HEK293 (cell line): Measurements from ENCODE around the gene COASY.

Experiments used
- CTCF ChIA-PET: fragments of 350-600 bp; formaldehyde crosslinking; extraction: SDS; loops from one replicate; lab custom pipeline; 2021; ENCODE audit warnings: antibody characterized with exemption; lab: Yijun Ruan, JAX
- POLR2A ChIA-PET: fragments of 300-600 bp; formaldehyde crosslinking; extraction: SDS; loops from one replicate; lab custom pipeline; 2020; ENCODE audit warnings: antibody characterized with exemption, inconsistent platforms; lab: Yijun Ruan, JAX
- H3K27ac ChIP-seq: fragments of 200-500 bp; sonication (Bioruptor generic); 2 replicates; pipeline ENCODE4 v1.5.1; 2014; ENCODE audit warnings: low read depth, low read length, control low read depth, inconsistent platforms; ENCODE audit errors: extremely low read depth
- H3K36me3 ChIP-seq, 2 experiments: fragments of 200-500 bp in 1 of 2; sonication (Bioruptor generic) in 1 of 2; 1 replicate in 1 of 2; 2 replicates in 1 of 2; pipeline ENCODE4 v1.5.1; 2014 to 2017; ENCODE audit warnings: inconsistent platforms in 2 of 2, low read length in 2 of 2; ENCODE audit not compliant: control insufficient read depth in 2 of 2, insufficient read depth in 1 of 2
- H3K4me1 ChIP-seq: fragments of 200-500 bp; sonication (Bioruptor generic); 2 replicates; pipeline ENCODE4 v1.5.1; 2014; ENCODE audit warnings: mild to moderate bottlenecking, low read length, inconsistent platforms; ENCODE audit not compliant: control insufficient read depth, insufficient read depth
- H3K4me3 ChIP-seq: 2 replicates; pipeline ENCODE4 v1.5.1; 2011; ENCODE audit warnings: low read depth, mild to moderate bottlenecking, control low read depth, low read length, moderate library complexity
- H3K9me3 ChIP-seq: fragments of 200-500 bp; sonication (Bioruptor generic); 2 replicates; pipeline ENCODE4 v1.5.1; 2014; ENCODE audit warnings: low read depth, low read length, inconsistent platforms; ENCODE audit not compliant: control insufficient read depth, insufficient read depth
- EGR2 ChIP-seq: fragments of 450-650 bp; formaldehyde crosslinking; IDR thresholded peaks from 2 replicates; pipeline ENCODE4 v1.5.1; 2016; ENCODE audit warnings: low read depth, missing biosample characterization, missing genetic modification characterization
- FEZF1 ChIP-seq: fragments of 450-650 bp; formaldehyde crosslinking; IDR thresholded peaks from 2 replicates; pipeline ENCODE4 v1.5.1; 2016; ENCODE audit warnings: missing biosample characterization, missing genetic modification characterization
- GFI1B ChIP-seq: fragments of 450-650 bp; formaldehyde crosslinking; IDR thresholded peaks from 2 replicates; pipeline ENCODE4 v1.5.1; 2016; ENCODE audit warnings: missing biosample characterization, missing genetic modification characterization
- GLI4 ChIP-seq: fragments of 450-650 bp; formaldehyde crosslinking; IDR thresholded peaks from 2 replicates; pipeline ENCODE4 v1.5.1; 2016; ENCODE audit warnings: missing biosample characterization, missing genetic modification characterization
- HOXA7 ChIP-seq: sonication (generic); formaldehyde crosslinking; IDR thresholded peaks from 2 replicates; pipeline ENCODE4 v1.8.1; 2022; ENCODE audit warnings: missing genetic modification reagents, borderline replicate concordance
- KLF7 ChIP-seq: fragments of 450-650 bp; formaldehyde crosslinking; IDR thresholded peaks from 2 replicates; pipeline ENCODE4 v1.5.1; 2016; ENCODE audit warnings: missing biosample characterization, missing genetic modification characterization, borderline replicate concordance
- SP7 ChIP-seq: fragments of 450-650 bp; formaldehyde crosslinking; IDR thresholded peaks from 2 replicates; pipeline ENCODE4 v1.5.1; 2016; ENCODE audit warnings: missing biosample characterization, missing genetic modification characterization
- TCF7L2 ChIP-seq: IDR thresholded peaks from 2 replicates; pipeline ENCODE4 v1.6.1; 2011; ENCODE audit warnings: low read depth, mild to moderate bottlenecking, inconsistent platforms, low read length, moderate library complexity, borderline replicate concordance
- ZBTB20 ChIP-seq: fragments of 450-650 bp; formaldehyde crosslinking; IDR thresholded peaks from 2 replicates; pipeline ENCODE4 v1.5.1; 2016; ENCODE audit warnings: missing biosample characterization, missing genetic modification characterization
- ZBTB21 ChIP-seq: fragments of 450-650 bp; formaldehyde crosslinking; IDR thresholded peaks from 2 replicates; pipeline ENCODE4 v1.5.1; 2017; ENCODE audit warnings: missing biosample characterization, missing genetic modification characterization
- ZFHX2 ChIP-seq: fragments of 450-650 bp; formaldehyde crosslinking; conservative IDR thresholded peaks from 2 replicates; pipeline ENCODE4 v1.5.1; 2016; ENCODE audit warnings: missing biosample characterization, missing genetic modification characterization
- ZNF16 ChIP-seq: fragments of 450-650 bp; formaldehyde crosslinking; IDR thresholded peaks from 2 replicates; pipeline ENCODE4 v1.5.1; 2016; ENCODE audit warnings: low read depth, missing biosample characterization, missing genetic modification characterization
- ZNF174 ChIP-seq: fragments of 450-650 bp; formaldehyde crosslinking; IDR thresholded peaks from 2 replicates; pipeline ENCODE4 v1.5.0; 2017; ENCODE audit warnings: missing biosample characterization, mild to moderate bottlenecking, missing genetic modification characterization
- ZNF2 ChIP-seq: fragments of 450-650 bp; formaldehyde crosslinking; IDR thresholded peaks from 2 replicates; pipeline ENCODE4 v1.5.1; 2016; ENCODE audit warnings: missing biosample characterization, missing genetic modification characterization
- ZNF221 ChIP-seq: fragments of 450-650 bp; formaldehyde crosslinking; IDR thresholded peaks from 2 replicates; pipeline ENCODE4 v1.5.1; 2017; ENCODE audit warnings: missing biosample characterization, missing genetic modification characterization, borderline replicate concordance
- ZNF311 ChIP-seq: fragments of 450-650 bp; formaldehyde crosslinking; IDR thresholded peaks from 2 replicates; pipeline ENCODE4 v1.5.1; 2017; ENCODE audit warnings: missing biosample characterization, missing genetic modification characterization, borderline replicate concordance
- ZNF335 ChIP-seq: fragments of 450-650 bp; formaldehyde crosslinking; conservative IDR thresholded peaks from 2 replicates; pipeline ENCODE4 v1.5.1; 2016; ENCODE audit warnings: missing biosample characterization, missing genetic modification characterization
- ZNF350 ChIP-seq: fragments of 450-650 bp; formaldehyde crosslinking; IDR thresholded peaks from 2 replicates; pipeline ENCODE4 v1.5.0; 2017; ENCODE audit warnings: missing biosample characterization, mild to moderate bottlenecking, missing genetic modification characterization
- ZNF423 ChIP-seq: fragments of 450-650 bp; formaldehyde crosslinking; IDR thresholded peaks from 2 replicates; pipeline ENCODE4 v1.5.1; 2016; ENCODE audit warnings: missing biosample characterization, missing genetic modification characterization
- ZNF433 ChIP-seq: fragments of 450-650 bp; formaldehyde crosslinking; IDR thresholded peaks from 2 replicates; pipeline ENCODE4 v1.5.1; 2016; ENCODE audit warnings: missing biosample characterization, missing genetic modification characterization, low read depth
- ZNF544 ChIP-seq: fragments of 450-650 bp; formaldehyde crosslinking; IDR thresholded peaks from 2 replicates; pipeline ENCODE4 v1.5.0; 2017; ENCODE audit warnings: missing biosample characterization, missing genetic modification characterization
- ZNF600 ChIP-seq: fragments of 450-650 bp; formaldehyde crosslinking; IDR thresholded peaks from 2 replicates; pipeline ENCODE4 v1.5.1; 2016; ENCODE audit warnings: missing biosample characterization, missing genetic modification characterization
- ZNF623 ChIP-seq: fragments of 450-650 bp; formaldehyde crosslinking; IDR thresholded peaks from 2 replicates; pipeline ENCODE4 v1.5.1; 2016; ENCODE audit warnings: missing biosample characterization, missing genetic modification characterization
- ZNF624 ChIP-seq: fragments of 450-650 bp; formaldehyde crosslinking; IDR thresholded peaks from 2 replicates; pipeline ENCODE4 v1.5.1; 2017; ENCODE audit warnings: missing biosample characterization, missing genetic modification characterization
- ZNF768 ChIP-seq: fragments of 450-650 bp; formaldehyde crosslinking; IDR thresholded peaks from 2 replicates; pipeline ENCODE4 v1.5.1; 2018; ENCODE audit warnings: missing biosample characterization, mild to moderate bottlenecking, missing genetic modification characterization
- ZNF830 ChIP-seq: fragments of 450-650 bp; IDR thresholded peaks from 2 replicates; pipeline ENCODE4 v1.5.0; 2018; ENCODE audit warnings: missing biosample characterization, missing genetic modification characterization, low read depth, mild to moderate bottlenecking, moderate library complexity
- TF ChIP-seq, protein P1 (sequence below): fragments of 450-650 bp; formaldehyde crosslinking; IDR thresholded peaks from 2 replicates; pipeline ENCODE4 v1.5.1; 2016; ENCODE audit warnings: missing biosample characterization, missing genetic modification characterization
- TF ChIP-seq, protein P2 (sequence below): fragments of 450-650 bp; formaldehyde crosslinking; IDR thresholded peaks from 2 replicates; pipeline ENCODE4 v1.5.1; 2016; ENCODE audit warnings: missing biosample characterization, missing genetic modification characterization

The COASY gene

DNA sequence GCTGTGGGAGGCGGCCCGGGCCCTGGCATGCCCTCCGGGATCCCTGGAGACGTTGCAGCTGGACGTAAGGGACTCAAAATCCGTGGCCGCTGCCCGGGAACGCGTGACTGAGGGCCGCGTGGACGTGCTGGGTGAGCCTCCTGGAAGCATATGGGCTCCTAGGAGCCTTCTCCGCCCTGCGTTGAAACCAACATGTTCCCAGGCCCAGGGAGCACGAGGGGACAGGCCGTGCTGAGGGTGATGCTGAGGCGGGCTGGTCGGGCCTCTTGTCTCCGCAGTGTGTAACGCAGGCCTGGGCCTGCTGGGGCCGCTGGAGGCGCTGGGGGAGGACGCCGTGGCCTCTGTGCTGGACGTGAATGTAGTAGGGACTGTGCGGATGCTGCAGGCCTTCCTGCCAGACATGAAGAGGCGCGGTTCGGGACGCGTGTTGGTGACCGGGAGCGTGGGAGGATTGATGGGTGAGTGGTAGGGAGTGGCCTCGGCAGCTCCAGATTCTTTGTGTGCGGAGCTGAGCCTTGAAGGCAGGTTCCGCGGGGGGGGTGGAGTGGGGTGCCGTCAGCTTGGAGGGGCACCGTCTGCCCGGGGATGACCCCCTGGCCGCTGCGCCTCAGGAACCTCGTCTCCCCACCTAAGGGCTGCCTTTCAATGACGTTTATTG lies 8.7 kb upstream of the COASY start:
- Histone ChIP-seq H3K27ac (no peak overlapping the region), H3K9me3 (no peaks in the 10 kb centered on the region), H3K36me3 (peaks cover 0 to 4% of the 10 kb centered on the region in 2 experiments; a peak in 2 of 3 replicates), H3K4me3 (no peak overlapping the region), H3K4me1 (peaks cover 9% of the 10 kb centered on the region; the same call in 1 of the 2 replicates)
- TF ChIP-seq ZNF623 (tag by site-specific recombination) (no peak), ZFHX2 (tag by site-specific recombination) (peak; percentile 36; the same call in 1 of the 2 replicates), KLF7 (tag by site-specific recombination) (no peak), GLI4 (0 out of 2 replicates have a peak, but pooled peaks have one; percentile 21), ZNF174 (no peak), ZNF2 (tag by site-specific recombination) (no peak), EGR2 (peak; percentile 55), ZNF600 (peak; percentile 94), ZBTB20 (tag by site-specific recombination) (no peak)
- TF ChIP-seq, protein P1, sequence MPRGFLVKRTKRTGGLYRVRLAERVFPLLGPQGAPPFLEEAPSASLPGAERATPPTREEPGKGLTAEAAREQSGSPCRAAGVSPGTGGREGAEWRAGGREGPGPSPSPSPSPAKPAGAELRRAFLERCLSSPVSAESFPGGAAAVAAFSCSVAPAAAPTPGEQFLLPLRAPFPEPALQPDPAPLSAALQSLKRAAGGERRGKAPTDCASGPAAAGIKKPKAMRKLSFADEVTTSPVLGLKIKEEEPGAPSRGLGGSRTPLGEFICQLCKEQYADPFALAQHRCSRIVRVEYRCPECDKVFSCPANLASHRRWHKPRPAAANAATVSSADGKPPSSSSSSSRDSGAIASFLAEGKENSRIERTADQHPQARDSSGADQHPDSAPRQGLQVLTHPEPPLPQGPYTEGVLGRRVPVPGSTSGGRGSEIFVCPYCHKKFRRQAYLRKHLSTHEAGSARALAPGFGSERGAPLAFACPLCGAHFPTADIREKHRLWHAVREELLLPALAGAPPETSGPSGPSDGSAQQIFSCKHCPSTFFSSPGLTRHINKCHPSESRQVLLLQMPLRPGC: no peak
- TF ChIP-seq, protein P2, sequence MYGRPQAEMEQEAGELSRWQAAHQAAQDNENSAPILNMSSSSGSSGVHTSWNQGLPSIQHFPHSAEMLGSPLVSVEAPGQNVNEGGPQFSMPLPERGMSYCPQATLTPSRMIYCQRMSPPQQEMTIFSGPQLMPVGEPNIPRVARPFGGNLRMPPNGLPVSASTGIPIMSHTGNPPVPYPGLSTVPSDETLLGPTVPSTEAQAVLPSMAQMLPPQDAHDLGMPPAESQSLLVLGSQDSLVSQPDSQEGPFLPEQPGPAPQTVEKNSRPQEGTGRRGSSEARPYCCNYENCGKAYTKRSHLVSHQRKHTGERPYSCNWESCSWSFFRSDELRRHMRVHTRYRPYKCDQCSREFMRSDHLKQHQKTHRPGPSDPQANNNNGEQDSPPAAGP (tag by site-specific recombination): peak; percentile 43; the same call in 1 of the 2 replicates
- CTCF ChIA-PET: no interaction called here
- POLR2A ChIA-PET: interaction anchor here (2.0 to 2.4 kb wide), 2 partner anchors 14 to 17 kb away, joined by 6 to 11 read pairs; partner anchors contain the start of genes MLX and NAGLU

DNA sequence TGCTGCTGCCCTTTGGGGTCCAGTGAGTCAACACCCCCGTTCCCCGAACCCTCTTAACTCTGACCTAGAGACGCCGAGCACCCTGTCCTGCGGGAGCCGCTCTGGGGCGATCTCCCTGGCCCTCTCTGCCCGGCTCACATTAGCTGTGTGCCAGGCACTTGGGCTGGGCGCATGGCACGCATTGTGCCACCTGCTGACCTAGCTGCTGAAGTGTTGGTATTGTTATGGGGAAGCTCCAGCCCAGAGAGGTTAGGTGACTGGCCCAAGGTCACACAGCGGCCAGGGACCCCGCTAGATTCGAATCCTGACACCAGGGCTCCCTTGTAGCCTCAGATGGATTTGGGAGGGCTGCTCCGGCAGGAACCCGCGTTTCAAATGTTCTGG lies 8.1 kb upstream of the COASY start:
- peak; percentile 99; the same call in 1 of the 2 replicates for TF ChIP-seq ZNF768 (tag by site-specific recombination)
- TF ChIP-seq ZNF16 (tag by site-specific recombination): no peak
- no peak for TF ChIP-seq SP7 (tag by site-specific recombination)
- Histone ChIP-seq H3K27ac (peak overlapping the region; percentile 95), H3K4me3 (peak overlapping the region; percentile 68), H3K36me3 (peaks cover 0 to 4% of the 10 kb centered on the region in 2 experiments; a peak in 2 of 3 replicates), H3K4me1 (peaks cover 7% of the 10 kb centered on the region; the same call in 1 of the 2 replicates), H3K9me3 (no peaks in the 10 kb centered on the region)
- CTCF ChIA-PET: interaction anchor here (1.0 to 1.4 kb wide), 3 partner anchors 11 to 24 kb away, joined by 3 to 4 read pairs (median 3); no protein-coding TSS in a partner anchor
- POLR2A ChIA-PET: interaction anchor here (0.9 to 2.4 kb wide), 10 partner anchors 8 to 278 kb away, joined by 3 to 16 read pairs (median 6); partner anchors contain the start of genes CAVIN1, MLX, NAGLU and PSMC3IP

DNA sequence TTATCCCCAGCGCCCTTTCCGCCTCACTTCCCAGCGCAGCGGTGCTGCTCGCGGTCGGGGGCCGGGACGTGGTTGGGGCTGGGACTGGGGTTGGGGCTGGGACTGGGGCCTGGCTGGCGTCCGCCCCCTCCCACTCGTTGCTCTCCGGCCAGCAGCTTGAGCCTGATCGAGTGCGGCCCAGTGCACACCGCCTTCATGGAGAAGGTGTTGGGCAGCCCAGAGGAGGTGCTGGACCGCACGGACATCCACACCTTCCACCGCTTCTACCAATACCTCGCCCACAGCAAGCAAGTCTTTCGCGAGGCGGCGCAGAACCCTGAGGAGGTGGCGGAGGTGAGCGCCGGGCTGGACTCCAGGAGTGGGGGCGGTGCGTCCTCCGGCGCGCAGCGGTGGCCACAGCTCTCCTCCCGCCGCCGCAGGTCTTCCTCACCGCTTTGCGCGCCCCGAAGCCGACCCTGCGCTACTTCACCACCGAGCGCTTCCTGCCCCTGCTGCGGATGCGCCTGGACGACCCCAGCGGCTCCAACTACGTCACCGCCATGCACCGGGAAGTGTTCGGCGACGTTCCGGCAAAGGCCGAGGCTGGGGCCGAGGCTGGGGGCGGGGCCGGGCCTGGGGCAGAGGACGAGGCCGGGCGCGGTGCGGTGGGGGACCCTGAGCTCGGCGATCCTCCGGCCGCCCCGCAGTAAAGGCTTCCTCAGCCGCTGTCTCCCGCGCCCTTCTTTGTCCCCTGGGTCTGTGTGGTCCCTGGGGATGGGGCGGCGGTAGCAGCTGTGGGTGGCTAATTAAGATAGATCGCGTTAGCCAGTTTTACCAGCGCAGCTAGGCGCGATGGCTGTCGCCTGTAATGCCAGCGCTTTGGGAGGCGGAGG lies 7.5 kb upstream of the COASY start:
- CTCF ChIA-PET: interaction anchor here (0.6 to 1.6 kb wide), 10 partner anchors 8 to 453 kb away, joined by 3 to 8 read pairs (median 4); partner anchors contain the start of genes NAGLU and PSMC3IP
- Histone ChIP-seq H3K4me3 (peak overlapping the region; percentile 68), H3K4me1 (peaks cover 5% of the 10 kb centered on the region; the same call in 1 of the 2 replicates), H3K36me3 (peaks cover 0 to 4% of the 10 kb centered on the region in 2 experiments; a peak in 2 of 3 replicates), H3K9me3 (no peaks in the 10 kb centered on the region), H3K27ac (peak overlapping the region; percentile 95)
- POLR2A ChIA-PET: interaction anchor here (0.7 to 2.4 kb wide), 13 partner anchors 8 to 279 kb away, joined by 3 to 16 read pairs (median 5); partner anchors contain the start of genes CAVIN1, MLX, NAGLU and PSMC3IP
- no peak for TF ChIP-seq ZNF830 (tag by site-specific recombination)
- no peak for TF ChIP-seq ZNF350 (tag by site-specific recombination)
- no peak for TF ChIP-seq ZNF544 (tag by site-specific recombination)
- TF ChIP-seq ZNF768 (tag by site-specific recombination): no peak
- TF ChIP-seq ZNF433: no peak
- TF ChIP-seq ZBTB21: peak; percentile 94
- TF ChIP-seq GLI4: peak; percentile 20; the same call in 1 of the 2 replicates
- no peak for TF ChIP-seq GFI1B (tag by site-specific recombination)
- no peak for TF ChIP-seq ZNF16 (tag by site-specific recombination)
- TF ChIP-seq ZBTB20 (tag by site-specific recombination): peak; percentile 95
- TF ChIP-seq ZNF221 (tag by site-specific recombination): no peak
- no peak for TF ChIP-seq TCF7L2
- no peak for TF ChIP-seq ZNF624 (tag by site-specific recombination)
- no peak for TF ChIP-seq HOXA7 (CRISPR knock-in tag)
- TF ChIP-seq ZNF423 (tag by site-specific recombination): peak; percentile 73
- peak; percentile 96 for TF ChIP-seq ZNF335 (tag by site-specific recombination)
- TF ChIP-seq FEZF1 (tag by site-specific recombination): no peak
- TF ChIP-seq ZNF311: no peak
